HL-60 (cell line): ENCODE data around the gene HDGF.

Experiments used
- DNase-seq, 2 experiments: peaks; one replicate each; pipeline ENCODE4 v3.0.0-alpha.2; 2010 to 2020; ENCODE audit warnings: low read depth in 1 of 2, low spot score in 1 of 2
- H3K27ac ChIP-seq: fragments of 250-450 bp; sonication (Bioruptor Pico); replicated peaks from 2 replicates; pipeline ENCODE4 v1.5.1; 2020; ENCODE audit warnings: mild to moderate bottlenecking, moderate library complexity
- H3K27me3 ChIP-seq: fragments of 250-450 bp; sonication (Bioruptor Pico); 2 replicates; pipeline ENCODE4 v1.5.1; 2021; ENCODE audit warnings: mild to moderate bottlenecking, moderate library complexity; ENCODE audit not compliant: insufficient read depth, poor library complexity, severe bottlenecking
- H3K4me3 ChIP-seq: replicated peaks from 2 replicates; pipeline ENCODE4 v1.5.1; 2011; ENCODE audit warnings: mild to moderate bottlenecking, control low read depth, low read length; ENCODE audit not compliant: insufficient read depth
- GABPA ChIP-seq: IDR thresholded peaks from 2 replicates; pipeline ENCODE4 v1.6.1; 2012; ENCODE audit warnings: low read depth
- POLR2AphosphoS5 ChIP-seq: IDR thresholded peaks from 2 replicates; pipeline ENCODE4 v1.6.1; 2012; ENCODE audit warnings: low read depth
- SPI1 ChIP-seq: IDR thresholded peaks from 2 replicates; pipeline ENCODE4 v1.6.1; 2012; ENCODE audit warnings: low read depth, mild to moderate bottlenecking, borderline replicate concordance
- TF ChIP-seq, protein P1 (sequence below): IDR thresholded peaks from one replicate; pipeline ENCODE4 v1.5.1; 2011; ENCODE audit warnings: low read length, control low read depth, inconsistent platforms; ENCODE audit not compliant: insufficient read depth
- TF ChIP-seq, protein P2 (sequence below): IDR thresholded peaks from 2 replicates; pipeline ENCODE4 v1.6.1; 2012; ENCODE audit warnings: low read depth; ENCODE audit not compliant: insufficient replicate concordance

HDGF gene

DNA sequence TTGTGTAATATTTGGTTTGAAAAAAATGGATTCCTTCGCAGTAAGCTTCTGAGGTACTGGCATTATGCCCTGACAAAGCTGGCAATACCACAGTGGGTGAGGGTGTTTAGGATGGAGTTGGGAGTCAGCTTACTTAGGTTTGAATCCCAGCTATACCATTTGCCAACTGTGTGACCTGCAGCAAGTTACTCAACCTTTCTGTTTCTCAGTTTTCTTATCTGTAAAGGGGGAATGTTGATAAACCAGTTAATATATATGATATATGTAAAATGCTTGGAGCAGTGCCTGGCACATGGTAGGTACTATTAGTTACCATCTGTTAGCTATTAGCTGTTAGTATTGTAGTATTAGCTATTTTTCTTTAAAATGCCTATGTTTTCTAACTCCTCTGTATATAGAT, 4.9 kb upstream of the HDGF start:
- Histone ChIP-seq H3K27ac (no peak overlapping the region), H3K27me3 (no peaks in the 10 kb centered on the region), H3K4me3 (no peak overlapping the region)
- DNase-seq = no peak
- TF ChIP-seq GABPA (no peak), POLR2AphosphoS5 (no peak), SPI1 (no peak)
- TF ChIP-seq, protein P1, sequence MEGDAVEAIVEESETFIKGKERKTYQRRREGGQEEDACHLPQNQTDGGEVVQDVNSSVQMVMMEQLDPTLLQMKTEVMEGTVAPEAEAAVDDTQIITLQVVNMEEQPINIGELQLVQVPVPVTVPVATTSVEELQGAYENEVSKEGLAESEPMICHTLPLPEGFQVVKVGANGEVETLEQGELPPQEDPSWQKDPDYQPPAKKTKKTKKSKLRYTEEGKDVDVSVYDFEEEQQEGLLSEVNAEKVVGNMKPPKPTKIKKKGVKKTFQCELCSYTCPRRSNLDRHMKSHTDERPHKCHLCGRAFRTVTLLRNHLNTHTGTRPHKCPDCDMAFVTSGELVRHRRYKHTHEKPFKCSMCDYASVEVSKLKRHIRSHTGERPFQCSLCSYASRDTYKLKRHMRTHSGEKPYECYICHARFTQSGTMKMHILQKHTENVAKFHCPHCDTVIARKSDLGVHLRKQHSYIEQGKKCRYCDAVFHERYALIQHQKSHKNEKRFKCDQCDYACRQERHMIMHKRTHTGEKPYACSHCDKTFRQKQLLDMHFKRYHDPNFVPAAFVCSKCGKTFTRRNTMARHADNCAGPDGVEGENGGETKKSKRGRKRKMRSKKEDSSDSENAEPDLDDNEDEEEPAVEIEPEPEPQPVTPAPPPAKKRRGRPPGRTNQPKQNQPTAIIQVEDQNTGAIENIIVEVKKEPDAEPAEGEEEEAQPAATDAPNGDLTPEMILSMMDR = no peak
- TF ChIP-seq, protein P2, sequence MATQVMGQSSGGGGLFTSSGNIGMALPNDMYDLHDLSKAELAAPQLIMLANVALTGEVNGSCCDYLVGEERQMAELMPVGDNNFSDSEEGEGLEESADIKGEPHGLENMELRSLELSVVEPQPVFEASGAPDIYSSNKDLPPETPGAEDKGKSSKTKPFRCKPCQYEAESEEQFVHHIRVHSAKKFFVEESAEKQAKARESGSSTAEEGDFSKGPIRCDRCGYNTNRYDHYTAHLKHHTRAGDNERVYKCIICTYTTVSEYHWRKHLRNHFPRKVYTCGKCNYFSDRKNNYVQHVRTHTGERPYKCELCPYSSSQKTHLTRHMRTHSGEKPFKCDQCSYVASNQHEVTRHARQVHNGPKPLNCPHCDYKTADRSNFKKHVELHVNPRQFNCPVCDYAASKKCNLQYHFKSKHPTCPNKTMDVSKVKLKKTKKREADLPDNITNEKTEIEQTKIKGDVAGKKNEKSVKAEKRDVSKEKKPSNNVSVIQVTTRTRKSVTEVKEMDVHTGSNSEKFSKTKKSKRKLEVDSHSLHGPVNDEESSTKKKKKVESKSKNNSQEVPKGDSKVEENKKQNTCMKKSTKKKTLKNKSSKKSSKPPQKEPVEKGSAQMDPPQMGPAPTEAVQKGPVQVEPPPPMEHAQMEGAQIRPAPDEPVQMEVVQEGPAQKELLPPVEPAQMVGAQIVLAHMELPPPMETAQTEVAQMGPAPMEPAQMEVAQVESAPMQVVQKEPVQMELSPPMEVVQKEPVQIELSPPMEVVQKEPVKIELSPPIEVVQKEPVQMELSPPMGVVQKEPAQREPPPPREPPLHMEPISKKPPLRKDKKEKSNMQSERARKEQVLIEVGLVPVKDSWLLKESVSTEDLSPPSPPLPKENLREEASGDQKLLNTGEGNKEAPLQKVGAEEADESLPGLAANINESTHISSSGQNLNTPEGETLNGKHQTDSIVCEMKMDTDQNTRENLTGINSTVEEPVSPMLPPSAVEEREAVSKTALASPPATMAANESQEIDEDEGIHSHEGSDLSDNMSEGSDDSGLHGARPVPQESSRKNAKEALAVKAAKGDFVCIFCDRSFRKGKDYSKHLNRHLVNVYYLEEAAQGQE = no peak

DNA sequence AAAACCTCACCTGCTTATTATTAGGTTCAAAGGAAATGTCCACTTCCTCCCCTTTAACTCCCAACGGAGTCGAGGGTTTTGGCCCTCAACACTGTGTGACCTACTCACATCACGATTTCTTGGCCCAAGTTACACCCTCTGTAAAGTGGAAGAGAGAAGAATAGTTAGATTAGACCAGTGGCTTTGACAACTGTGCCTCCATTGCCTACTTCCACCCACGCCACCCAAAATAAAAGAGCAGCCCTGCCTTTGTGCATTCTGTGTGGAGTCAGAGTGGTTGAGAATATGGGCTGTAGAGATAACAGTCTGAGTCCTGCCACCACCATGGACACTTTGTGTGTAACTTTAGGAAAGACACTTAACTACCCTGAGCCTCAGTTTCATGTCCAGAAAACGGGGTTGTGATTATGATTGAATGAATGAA, 4.1 kb upstream of the HDGF start:
- Histone ChIP-seq H3K4me3 (no peak overlapping the region), H3K27me3 (no peaks in the 10 kb centered on the region)
- TF ChIP-seq, protein P1 = no peak
- TF ChIP-seq POLR2AphosphoS5 (no peak), GABPA (no peak), SPI1 (no peak)
- TF ChIP-seq, protein P2 = no peak

DNA sequence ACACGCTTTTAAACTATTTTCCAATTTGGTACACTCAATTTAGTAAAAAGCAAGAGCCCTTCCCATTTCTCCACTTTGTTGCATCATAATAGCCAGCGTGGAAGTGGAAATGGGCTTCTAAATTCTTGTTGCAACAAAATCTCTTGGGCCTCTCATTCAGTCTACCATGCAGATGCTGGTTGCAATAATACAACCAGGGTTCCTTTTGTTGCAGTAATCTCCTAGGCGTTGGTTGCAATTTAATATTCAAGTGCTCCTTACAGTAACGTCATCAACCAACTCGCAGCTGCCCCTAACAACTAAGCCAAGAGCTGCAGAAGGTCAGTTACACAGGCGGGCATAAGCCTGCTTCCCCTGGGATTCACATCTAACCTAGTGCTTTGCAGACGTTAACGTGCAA, 2.7 kb upstream of the HDGF start:
- Histone ChIP-seq H3K4me3 (no peak overlapping the region), H3K27ac (no peak overlapping the region; the same call in 1 of the 2 replicates), H3K27me3 (no peaks in the 10 kb centered on the region)
- TF ChIP-seq, protein P2 = no peak
- no peak for TF ChIP-seq GABPA
- no peak for DNase-seq

More for the DNA sequence above, 4.1 kb upstream of the HDGF start:
- no peak for DNase-seq
- H3K27ac ChIP-seq = no peak overlapping the region
